IPS DF 6.9 (cell line): ENCODE measurements around the gene CDH23.

Source experiments
- DNase-seq: peaks from one replicate; pipeline ENCODE4 v3.0.0-alpha.2; 2013; ENCODE audit warnings: low read depth, low spot score
- H3K27ac ChIP-seq: one replicate; pipeline ENCODE4 v1.5.1; 2013; ENCODE audit warnings: low read length, control low read depth
- H3K27me3 ChIP-seq: 2 replicates; pipeline ENCODE4 v1.6.1; 2013; ENCODE audit warnings: mild to moderate bottlenecking, low read length; ENCODE audit not compliant: control insufficient read depth, insufficient read depth
- H3K36me3 ChIP-seq: 2 replicates; pipeline ENCODE4 v1.6.1; 2013; ENCODE audit warnings: low read length; ENCODE audit not compliant: control insufficient read depth, insufficient read depth
- H3K4me1 ChIP-seq: 2 replicates; pipeline ENCODE4 v1.6.1; 2013; ENCODE audit warnings: low read length; ENCODE audit not compliant: control insufficient read depth, insufficient read depth
- H3K4me3 ChIP-seq: 2 replicates; pipeline ENCODE4 v1.5.1; 2013; ENCODE audit warnings: mild to moderate bottlenecking, low read length
- H3K9me3 ChIP-seq: 2 replicates; pipeline ENCODE4 v1.6.1; 2013; ENCODE audit warnings: low read length, inconsistent platforms; ENCODE audit not compliant: control insufficient read depth, insufficient read depth
- WGBS: extraction: QIAGEN DNeasy Blood & Tissue Kit; methylation state at CpG from one replicate; pipeline ENCODE4 v1.1.7; 2013; ENCODE audit warnings: mixed read lengths, missing lambda C conversion rate; ENCODE audit not compliant: insufficient read length, insufficient coverage; 5-methylcytosine and 5-hydroxymethylcytosine counted together

Gene CDH23

DNA sequence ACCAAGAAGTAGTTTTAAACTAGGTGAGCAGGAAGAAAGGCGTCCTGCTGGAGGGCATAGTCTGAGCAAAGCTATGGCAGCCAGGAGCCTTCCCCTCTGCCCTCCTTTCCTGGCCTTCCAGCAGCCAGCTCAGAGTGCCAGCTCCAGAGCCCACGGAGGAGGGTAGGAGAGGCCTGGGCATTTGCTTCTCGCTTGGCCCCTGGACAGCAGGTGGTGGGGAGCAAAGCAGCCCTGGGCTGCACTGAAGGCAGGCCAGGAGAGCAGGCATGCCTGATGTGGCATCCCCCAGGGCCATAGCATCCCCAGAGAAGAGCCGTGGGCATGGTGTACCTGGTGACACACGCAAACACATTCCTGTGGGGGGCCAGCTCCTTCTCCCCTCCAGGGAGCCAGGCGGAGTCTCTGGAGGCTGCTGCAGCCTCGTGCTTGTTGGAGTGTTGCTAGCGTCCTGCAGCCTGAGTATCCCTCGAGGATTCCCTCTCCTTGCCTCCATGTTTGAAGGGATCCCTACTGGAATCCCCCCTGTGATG lies 43.9 kb downstream of the CDH23 start:
- WGBS: no CpG with 5 or more reads among the region's 9 CpGs
- H3K9me3 ChIP-seq: no peaks in the 10 kb centered on the region
- H3K36me3 ChIP-seq: no peaks in the 10 kb centered on the region
- no peak overlapping the region for H3K4me3 ChIP-seq
- H3K4me1 ChIP-seq: no peaks in the 10 kb centered on the region
- DNase-seq: no peak
- no peak overlapping the region for H3K27ac ChIP-seq
- no peaks in the 10 kb centered on the region for H3K27me3 ChIP-seq

DNA sequence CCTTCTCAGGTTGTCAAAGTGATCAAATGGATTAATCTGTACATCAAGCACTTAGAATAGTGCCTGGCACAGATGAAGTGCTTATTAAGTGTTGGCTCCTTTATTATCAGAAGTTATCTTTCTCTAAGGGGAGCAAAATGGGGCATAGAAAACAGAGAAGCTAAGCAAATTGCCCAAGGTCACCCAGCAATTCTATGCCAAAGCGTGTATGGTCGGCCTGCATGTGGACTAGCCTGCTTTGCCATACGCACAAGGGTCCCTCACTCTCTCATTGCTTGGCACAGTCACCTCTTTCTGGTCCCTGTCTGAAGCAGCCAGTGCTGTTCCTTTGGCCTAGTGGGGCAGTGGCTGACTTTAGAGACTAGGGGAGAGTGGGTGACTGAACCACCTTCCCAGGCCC lies 45.3 kb downstream of the CDH23 start:
- Histone ChIP-seq H3K27ac (no peak overlapping the region), H3K36me3 (no peaks in the 10 kb centered on the region), H3K9me3 (no peaks in the 10 kb centered on the region), H3K4me3 (no peak overlapping the region), H3K27me3 (no peaks in the 10 kb centered on the region), H3K4me1 (no peaks in the 10 kb centered on the region)
- no peak for DNase-seq
- WGBS: no CpG with 5 or more reads among the region's 3 CpGs

DNA sequence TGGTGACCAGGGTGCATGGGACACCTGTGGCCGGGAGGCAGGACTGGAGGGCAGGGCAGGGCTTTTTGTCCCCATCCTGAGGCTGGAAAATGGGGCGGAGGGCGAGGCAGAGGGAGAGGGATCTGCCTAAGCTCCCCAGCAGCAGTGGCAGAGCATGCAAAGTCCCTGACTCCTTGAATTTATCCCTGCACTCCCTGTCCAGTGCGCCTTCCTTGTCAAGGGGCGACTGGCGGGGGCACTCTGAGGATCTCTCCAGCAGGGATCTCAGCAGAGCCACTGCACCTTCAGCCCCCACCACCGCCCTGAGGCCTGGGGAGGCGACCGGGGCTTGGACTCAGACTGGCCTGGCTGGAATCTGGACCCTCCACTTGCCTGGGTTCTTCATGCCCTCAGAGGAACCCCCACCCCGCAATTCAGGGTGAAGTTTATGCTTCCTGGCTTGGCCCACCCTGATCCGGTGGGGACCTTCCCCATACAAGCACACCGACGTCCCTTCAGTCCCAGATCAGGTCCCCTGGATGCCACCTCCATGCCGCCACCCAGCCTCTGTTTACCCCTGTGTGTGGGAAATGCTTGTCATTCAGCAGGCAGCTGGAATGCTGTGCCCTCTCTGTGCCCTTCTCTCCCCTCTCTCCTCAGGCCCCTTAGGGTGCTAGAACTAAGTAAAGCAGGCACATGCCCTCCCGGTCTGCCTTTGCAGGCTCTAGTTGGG lies 46.3 kb downstream of the CDH23 start:
- no CpG with 5 or more reads among the region's 15 CpGs for WGBS
- Histone ChIP-seq H3K4me1 (no peaks in the 10 kb centered on the region), H3K27me3 (no peaks in the 10 kb centered on the region), H3K4me3 (no peak overlapping the region), H3K9me3 (no peaks in the 10 kb centered on the region), H3K36me3 (no peaks in the 10 kb centered on the region), H3K27ac (no peak overlapping the region)
- no peak for DNase-seq

DNA sequence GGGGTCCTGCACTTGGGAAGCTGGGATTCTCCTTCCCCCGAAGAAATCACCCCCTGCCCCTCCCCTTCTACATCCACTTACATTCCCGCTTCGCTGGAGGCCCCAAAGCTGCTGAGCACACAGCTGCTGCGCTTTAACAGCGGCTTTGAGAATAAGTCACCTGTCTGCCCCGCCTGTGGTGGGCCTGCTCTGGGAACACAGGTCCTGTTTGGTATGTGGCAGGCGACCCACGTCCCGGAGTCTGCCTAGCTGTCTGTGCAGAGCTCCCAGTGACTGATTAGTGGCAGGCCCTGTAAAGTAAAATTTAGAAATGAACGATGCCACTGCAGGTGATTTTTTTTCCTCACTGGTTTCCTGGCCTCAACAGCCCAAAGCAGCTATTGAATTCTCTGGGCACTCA lies 47.0 kb downstream of the CDH23 start:
- no peak overlapping the region for H3K27ac ChIP-seq
- no peaks in the 10 kb centered on the region for H3K36me3 ChIP-seq
- no peaks in the 10 kb centered on the region for H3K4me1 ChIP-seq
- DNase-seq: no peak
- H3K9me3 ChIP-seq: no peaks in the 10 kb centered on the region
- no peaks in the 10 kb centered on the region for H3K27me3 ChIP-seq
- H3K4me3 ChIP-seq: no peak overlapping the region
- WGBS: no CpG with 5 or more reads among the region's 10 CpGs

DNA sequence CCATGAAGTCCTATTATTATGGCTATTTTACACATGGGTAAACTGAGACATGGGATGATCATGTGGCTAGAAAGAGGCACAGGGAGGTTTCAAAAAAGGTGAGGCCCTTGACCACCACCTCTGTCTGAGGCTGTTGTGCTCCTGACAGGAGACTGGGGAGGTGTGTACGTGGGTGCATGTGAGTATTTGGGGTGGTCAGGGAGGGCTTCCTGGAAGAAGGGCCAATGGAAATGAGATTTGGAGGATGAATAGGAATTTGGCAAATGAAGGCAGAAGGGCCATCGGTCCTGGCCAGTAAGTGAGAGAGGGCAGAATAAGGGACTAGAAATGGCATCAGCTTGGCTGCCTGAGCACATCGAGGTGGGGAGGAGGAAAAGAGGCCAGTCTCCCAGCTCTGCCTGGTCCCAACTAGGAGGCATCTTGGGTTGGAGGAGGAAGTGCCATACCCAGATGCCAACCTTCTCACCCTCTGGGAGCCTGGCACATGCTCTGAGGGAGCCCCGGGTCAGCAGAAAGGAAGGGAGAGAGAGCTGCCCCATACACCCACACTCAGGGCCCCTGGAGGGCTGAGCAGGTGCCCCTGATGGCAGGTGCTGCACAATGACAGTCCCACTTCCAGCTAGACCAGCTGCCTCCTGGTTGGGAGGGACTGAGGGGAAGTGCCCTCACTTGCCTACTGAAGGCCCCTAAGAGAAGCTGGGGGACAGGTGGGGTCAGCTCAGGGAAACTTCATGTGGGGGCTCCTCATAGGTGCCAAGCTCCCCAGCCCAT lies 47.7 kb downstream of the CDH23 start:
- no peaks in the 10 kb centered on the region for H3K9me3 ChIP-seq
- no peaks in the 10 kb centered on the region for H3K36me3 ChIP-seq
- DNase-seq: no peak
- WGBS: no CpG with 5 or more reads among the region's 4 CpGs
- H3K27me3 ChIP-seq: no peaks in the 10 kb centered on the region
- no peaks in the 10 kb centered on the region for H3K4me1 ChIP-seq
- H3K4me3 ChIP-seq: no peak overlapping the region
- no peak overlapping the region for H3K27ac ChIP-seq

DNA sequence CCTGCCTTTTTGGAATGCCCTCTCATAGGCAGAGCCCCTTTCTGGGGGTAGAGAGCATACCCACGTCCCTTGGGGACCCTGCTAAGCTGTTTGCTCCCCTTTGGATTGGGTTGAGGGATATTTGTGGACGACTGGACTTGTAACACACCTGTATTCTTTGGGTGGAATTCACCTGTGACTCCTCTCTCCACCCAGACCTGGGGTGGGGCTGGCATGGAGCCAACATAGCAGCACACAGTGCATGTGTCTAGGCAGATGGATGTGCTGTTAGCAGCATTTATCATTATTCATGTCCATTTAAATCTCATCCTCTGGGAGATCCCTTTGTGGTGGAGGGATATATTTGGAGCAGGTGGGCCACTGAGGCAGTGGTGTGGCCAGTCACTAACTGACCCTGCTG lies 51.0 kb downstream of the CDH23 start:
- no peak for DNase-seq
- no peaks in the 10 kb centered on the region for H3K27me3 ChIP-seq

DNA sequence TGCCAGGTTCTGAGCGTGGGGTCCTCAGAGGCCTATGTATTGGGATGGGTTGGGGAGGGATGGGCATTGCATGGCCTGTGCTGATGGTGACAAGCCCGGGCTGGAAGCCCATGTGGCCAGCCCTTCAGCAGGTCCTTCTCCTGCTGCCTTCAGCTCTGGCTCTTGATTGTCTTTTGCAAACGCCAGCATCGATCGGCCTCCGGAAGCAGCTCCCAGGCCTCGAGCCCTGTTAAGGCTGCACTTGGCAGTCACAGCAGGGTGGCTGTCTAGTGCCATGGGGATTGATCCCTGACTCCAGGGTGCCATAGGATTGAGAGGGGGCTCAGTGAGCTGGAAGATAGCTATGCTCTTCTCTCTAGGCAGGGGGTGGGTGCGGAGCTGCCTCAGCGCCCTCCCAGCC lies 51.4 kb downstream of the CDH23 start:
- no peak for DNase-seq
- H3K27me3 ChIP-seq: no peaks in the 10 kb centered on the region
- H3K27ac ChIP-seq: no peak overlapping the region
- no peak overlapping the region for H3K4me3 ChIP-seq
- WGBS: no CpG with 5 or more reads among the region's 9 CpGs
- no peaks in the 10 kb centered on the region for H3K4me1 ChIP-seq
- H3K9me3 ChIP-seq: no peaks in the 10 kb centered on the region
- no peaks in the 10 kb centered on the region for H3K36me3 ChIP-seq

More for the DNA sequence above, 51.0 kb downstream of the CDH23 start:
- H3K27ac ChIP-seq: no peak overlapping the region
- no peak overlapping the region for H3K4me3 ChIP-seq
- no CpG with 5 or more reads among the region's 2 CpGs for WGBS
- no peaks in the 10 kb centered on the region for H3K4me1 ChIP-seq
- no peaks in the 10 kb centered on the region for H3K36me3 ChIP-seq
- no peaks in the 10 kb centered on the region for H3K9me3 ChIP-seq

DNA sequence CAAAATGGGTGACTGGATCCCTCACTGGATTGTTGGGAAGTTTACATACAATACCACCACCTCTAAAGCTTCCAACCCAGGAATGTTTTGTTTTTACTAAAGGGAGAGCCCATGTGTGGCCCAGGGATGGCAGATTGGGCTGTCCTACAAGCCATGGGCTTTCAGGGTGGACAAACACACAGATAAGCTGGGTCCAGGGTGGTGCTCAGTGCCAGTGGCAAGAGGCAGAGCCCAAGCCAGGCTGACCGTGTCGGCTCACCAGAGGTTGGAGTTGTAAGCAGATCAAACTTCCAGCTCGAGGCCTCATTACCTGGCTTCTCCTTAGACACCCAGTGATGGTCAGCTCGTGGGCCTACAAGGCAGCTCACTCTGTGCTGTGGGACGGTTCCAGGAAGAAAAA lies 52.3 kb downstream of the CDH23 start:
- DNase-seq: no peak
- Histone ChIP-seq H3K27ac (no peak overlapping the region), H3K4me3 (no peak overlapping the region), H3K27me3 (no peaks in the 10 kb centered on the region), H3K36me3 (no peaks in the 10 kb centered on the region), H3K9me3 (no peaks in the 10 kb centered on the region), H3K4me1 (no peaks in the 10 kb centered on the region)
- WGBS: no CpG with 5 or more reads among the region's 5 CpGs

DNA sequence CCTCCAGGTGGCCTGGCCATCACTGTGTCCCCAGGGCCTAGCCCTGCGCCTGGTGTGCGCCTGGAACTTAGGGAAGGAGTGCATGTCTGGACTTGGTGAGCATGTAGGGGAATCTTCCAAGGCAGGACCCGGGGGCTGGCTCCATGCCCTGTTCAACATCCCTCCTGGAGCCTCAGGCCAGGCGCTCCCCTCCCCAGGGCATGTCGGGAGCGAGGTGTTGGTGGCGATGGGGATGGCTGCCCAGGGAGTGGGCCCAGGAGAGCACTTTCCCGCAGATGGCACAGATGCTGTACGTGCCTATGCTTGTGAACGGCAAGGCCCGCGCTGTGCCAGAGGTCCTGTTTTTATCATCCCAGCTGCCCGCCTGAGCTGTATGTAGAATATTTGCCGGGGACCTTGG lies 55.0 kb downstream of the CDH23 start:
- no peak overlapping the region for H3K4me3 ChIP-seq
- DNase-seq: no peak
- H3K27me3 ChIP-seq: no peaks in the 10 kb centered on the region
- no peak overlapping the region for H3K27ac ChIP-seq
- H3K36me3 ChIP-seq: no peaks in the 10 kb centered on the region
- WGBS: no CpG with 5 or more reads among the region's 14 CpGs
- no peaks in the 10 kb centered on the region for H3K4me1 ChIP-seq
- H3K9me3 ChIP-seq: no peaks in the 10 kb centered on the region

DNA sequence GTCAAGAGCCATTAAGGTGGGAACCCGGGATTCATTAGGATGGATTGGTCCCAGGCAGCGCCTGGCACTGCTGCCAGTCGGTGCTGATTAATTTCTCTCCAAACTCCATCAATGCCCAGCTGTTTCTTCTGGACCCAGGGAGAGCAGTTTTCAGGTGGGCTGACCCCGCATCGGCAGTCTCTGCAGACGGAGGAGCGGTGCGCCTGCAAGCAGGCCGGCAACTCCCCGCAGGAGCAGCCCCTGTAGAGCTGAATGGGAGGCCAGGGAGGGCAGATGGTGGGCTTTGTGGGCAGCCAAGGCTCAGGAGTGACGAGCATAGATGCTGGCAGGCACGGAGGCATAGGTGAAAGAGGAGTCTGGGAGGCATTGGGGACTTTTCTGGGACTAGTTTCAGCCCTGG lies 56.5 kb downstream of the CDH23 start:
- no peak for DNase-seq
- Histone ChIP-seq H3K36me3 (no peaks in the 10 kb centered on the region), H3K4me3 (no peak overlapping the region), H3K4me1 (no peaks in the 10 kb centered on the region), H3K9me3 (no peaks in the 10 kb centered on the region), H3K27me3 (no peaks in the 10 kb centered on the region), H3K27ac (no peak overlapping the region)
- WGBS: no CpG with 5 or more reads among the region's 12 CpGs
